Panc1 (cell line): Measurements from ENCODE around the gene UBE2U. TPM values are rescaled to one million over a fixed set of nuclear protein-coding genes. Genes with fewer than 3 reads are reported as not detected.

Experiments
- ATAC-seq: fragments of 200-7000 bp; cut with Tn5 transposase; 2 replicates; pipeline ENCODE4 v1.9.1; 2020; ENCODE audit warnings: mild to moderate bottlenecking, moderate library complexity
- BruUV-seq: library from RNA; stranded (reverse); fragments of 400-500 nt; replicated peaks from 2 replicates; lab custom pipeline; 2021; lab: Mats Ljungman, UMichigan
- CTCF ChIA-PET: fragments of 300-600 bp; sonication (Branson Sonifier 250); formaldehyde crosslinking; loops from one replicate; lab custom pipeline; 2022; ENCODE audit warnings: antibody characterized with exemption; lab: Charles Lee
- POLR2A ChIA-PET: fragments of 300-600 bp; sonication (Branson Sonifier 250); formaldehyde crosslinking; loops from one replicate; lab custom pipeline; 2022; ENCODE audit warnings: antibody characterized with exemption; lab: Charles Lee
- DNase-seq: peaks from one replicate; pipeline ENCODE4 v3.0.0-alpha.2; 2010; ENCODE audit warnings: low read depth, low spot score
- H3K27ac ChIP-seq: 2 replicates; pipeline ENCODE4 v1.5.1; 2011; ENCODE audit warnings: mild to moderate bottlenecking, low read length, inconsistent platforms
- H3K27me3 ChIP-seq: fragments of 200-500 bp; sonication (Bioruptor generic); 2 replicates; pipeline ENCODE4 v1.6.0; 2014; ENCODE audit warnings: low read length, inconsistent platforms; ENCODE audit not compliant: control insufficient read depth, insufficient read depth
- H3K36me3 ChIP-seq: fragments of 200-500 bp; sonication (Bioruptor generic); 2 replicates; pipeline ENCODE4 v1.5.1; 2014; ENCODE audit warnings: inconsistent platforms, mild to moderate bottlenecking, low read length, moderate library complexity; ENCODE audit not compliant: control insufficient read depth, insufficient read depth
- H3K4me1 ChIP-seq: 2 replicates; pipeline ENCODE4 v1.5.1; 2011; ENCODE audit warnings: inconsistent platforms, mild to moderate bottlenecking, low read length, moderate library complexity; ENCODE audit not compliant: control insufficient read depth, insufficient read depth
- H3K4me3 ChIP-seq, 2 experiments: 2 replicates each; pipeline ENCODE4 v1.5.1; 2011 to 2012; ENCODE audit warnings: low read depth in 2 of 2, low read length in 2 of 2, mild to moderate bottlenecking in 2 of 2, inconsistent platforms in 1 of 2, moderate library complexity in 1 of 2
- H3K9me3 ChIP-seq: fragments of 200-500 bp; sonication (Bioruptor generic); 2 replicates; pipeline ENCODE4 v1.5.1; 2014; ENCODE audit warnings: low read depth, mild to moderate bottlenecking, inconsistent platforms, low read length, moderate library complexity; ENCODE audit not compliant: control insufficient read depth, insufficient read depth
- POLR2AphosphoS5 ChIP-seq: IDR thresholded peaks from 2 replicates; pipeline ENCODE4 v1.6.1; 2012; ENCODE audit warnings: mild to moderate bottlenecking, low read depth, low read length, moderate library complexity
- SIN3A ChIP-seq: IDR thresholded peaks from 2 replicates; pipeline ENCODE4 v1.6.1; 2012; ENCODE audit warnings: low read depth, mild to moderate bottlenecking, low read length, moderate library complexity, borderline replicate concordance; ENCODE audit not compliant: insufficient read depth
- TCF7L2 ChIP-seq: IDR thresholded peaks from 2 replicates; pipeline ENCODE4 v1.6.1; 2011; ENCODE audit warnings: mild to moderate bottlenecking, low read depth, low read length, inconsistent platforms
- in situ Hi-C: cut with HindIII; loops from 2 replicates; pipeline ENCODE4 v1.10.0; 2016; ENCODE audit warnings: low sequenced_read_pairs, low pct_unique_long_range_greater_than_20kb
- intact Hi-C: fragments of 100-400 bp; cut with micrococcal nuclease; formaldehyde crosslinking; loops from one replicate; pipeline ENCODE4 v1.10.0; 2022; ENCODE audit not compliant: unreplicated experiment
- total RNA-seq: library from RNA; stranded (reverse); gene quantifications from one replicate; pipeline ENCODE4 v1.2.1, GENCODE V29; 2021; ENCODE audit not compliant: unreplicated experiment
- TF ChIP-seq, protein P1 (sequence below), 2 experiments: IDR thresholded peaks; 2 replicates each; pipeline ENCODE4 v1.6.1; 2011 to 2012; ENCODE audit warnings: low read depth in 2 of 2, control low read depth in 1 of 2, low read length in 1 of 2, mild to moderate bottlenecking in 1 of 2, moderate library complexity in 1 of 2; ENCODE audit not compliant: insufficient read depth in 1 of 2
- TF ChIP-seq, protein P2 (sequence below): fragments of 450-650 bp; IDR thresholded peaks from 2 replicates; pipeline ENCODE4 v1.5.1; 2017; ENCODE audit warnings: mild to moderate bottlenecking

The UBE2U gene
- total RNA-seq, 1 experiment from 2014 or later: not detected

DNA sequence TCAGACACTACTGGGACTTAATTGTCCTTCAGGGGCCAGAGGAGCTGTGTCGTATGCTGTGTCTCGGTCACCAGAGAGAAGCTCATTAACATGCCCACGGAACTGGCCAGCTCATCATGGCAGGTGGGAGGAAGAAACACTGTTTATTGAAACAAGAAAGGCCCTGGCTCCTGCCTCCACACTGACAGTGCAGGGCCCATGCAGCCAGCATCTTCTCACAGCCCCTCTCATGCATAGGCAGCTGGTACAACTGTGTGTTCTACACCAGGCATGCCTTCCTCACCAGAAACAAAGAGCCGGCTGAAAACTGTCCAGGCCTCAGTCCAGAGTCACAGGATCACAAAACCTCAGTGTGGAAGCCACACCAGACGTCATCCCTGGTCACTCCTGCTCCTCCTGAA, 106.0 kb downstream of the UBE2U start:
- POLR2A ChIA-PET: no interaction called here
- no peak for TF ChIP-seq TCF7L2
- no peak for TF ChIP-seq POLR2AphosphoS5
- Histone ChIP-seq H3K27ac (no peak overlapping the region), H3K36me3 (no peaks in the 10 kb centered on the region), H3K4me1 (no peaks in the 10 kb centered on the region), H3K27me3 (no peaks in the 10 kb centered on the region), H3K9me3 (no peaks in the 10 kb centered on the region), H3K4me3 (no peak overlapping the region)
- BruUV-seq: no TSS peak
- CTCF ChIA-PET: no interaction called here
- in situ Hi-C loops (no loop called here), intact Hi-C loops (no loop called here)
- ATAC-seq: no peak
- no peak for DNase-seq

DNA sequence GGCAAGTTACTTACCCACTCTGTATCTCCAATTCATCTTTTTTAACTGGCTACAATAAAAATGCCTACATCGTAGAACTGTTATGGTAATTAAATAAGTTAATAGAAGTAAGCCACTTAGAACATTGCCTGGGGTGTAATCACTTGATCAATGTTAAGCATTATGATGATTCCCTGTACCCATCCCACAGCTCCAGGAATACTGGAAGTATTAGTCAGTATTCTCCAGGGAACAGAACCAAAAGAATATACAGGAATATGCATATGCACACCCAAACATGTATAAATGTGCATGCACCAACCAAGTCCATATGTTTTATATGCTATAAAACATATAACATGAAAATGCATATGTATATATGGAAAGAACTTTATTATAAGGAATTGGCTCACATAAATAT, 107.3 kb downstream of the UBE2U start:
- POLR2A ChIA-PET: interaction anchor here (1.0 kb wide), 1 partner anchor 151 kb away, joined by 3 read pairs; no protein-coding TSS in a partner anchor
- CTCF ChIA-PET: no interaction called here
- in situ Hi-C loops: no loop called here

GRCh38 chr1:64312431-64312830, 109.0 kb downstream of the UBE2U start:
- ChIA-PET POLR2A (no interaction called here), CTCF (no interaction called here)
- in situ Hi-C loops (no loop called here), intact Hi-C loops (no loop called here)
- H3K4me3 ChIP-seq: no peak overlapping the region
- no peak for DNase-seq
- BruUV-seq: no TSS peak
- no peak for ATAC-seq
- H3K9me3 ChIP-seq: no peaks in the 10 kb centered on the region
- no peaks in the 10 kb centered on the region for H3K36me3 ChIP-seq
- TF ChIP-seq POLR2AphosphoS5: no peak
- TF ChIP-seq TCF7L2: no peak
- no peak for TF ChIP-seq SIN3A
- H3K27me3 ChIP-seq: no peaks in the 10 kb centered on the region
- H3K27ac ChIP-seq: no peak overlapping the region
- no peaks in the 10 kb centered on the region for H3K4me1 ChIP-seq

More for the DNA sequence above, 107.3 kb downstream of the UBE2U start:
- intact Hi-C loops: no loop called here
- no peaks in the 10 kb centered on the region for H3K9me3 ChIP-seq
- TF ChIP-seq, protein P1, sequence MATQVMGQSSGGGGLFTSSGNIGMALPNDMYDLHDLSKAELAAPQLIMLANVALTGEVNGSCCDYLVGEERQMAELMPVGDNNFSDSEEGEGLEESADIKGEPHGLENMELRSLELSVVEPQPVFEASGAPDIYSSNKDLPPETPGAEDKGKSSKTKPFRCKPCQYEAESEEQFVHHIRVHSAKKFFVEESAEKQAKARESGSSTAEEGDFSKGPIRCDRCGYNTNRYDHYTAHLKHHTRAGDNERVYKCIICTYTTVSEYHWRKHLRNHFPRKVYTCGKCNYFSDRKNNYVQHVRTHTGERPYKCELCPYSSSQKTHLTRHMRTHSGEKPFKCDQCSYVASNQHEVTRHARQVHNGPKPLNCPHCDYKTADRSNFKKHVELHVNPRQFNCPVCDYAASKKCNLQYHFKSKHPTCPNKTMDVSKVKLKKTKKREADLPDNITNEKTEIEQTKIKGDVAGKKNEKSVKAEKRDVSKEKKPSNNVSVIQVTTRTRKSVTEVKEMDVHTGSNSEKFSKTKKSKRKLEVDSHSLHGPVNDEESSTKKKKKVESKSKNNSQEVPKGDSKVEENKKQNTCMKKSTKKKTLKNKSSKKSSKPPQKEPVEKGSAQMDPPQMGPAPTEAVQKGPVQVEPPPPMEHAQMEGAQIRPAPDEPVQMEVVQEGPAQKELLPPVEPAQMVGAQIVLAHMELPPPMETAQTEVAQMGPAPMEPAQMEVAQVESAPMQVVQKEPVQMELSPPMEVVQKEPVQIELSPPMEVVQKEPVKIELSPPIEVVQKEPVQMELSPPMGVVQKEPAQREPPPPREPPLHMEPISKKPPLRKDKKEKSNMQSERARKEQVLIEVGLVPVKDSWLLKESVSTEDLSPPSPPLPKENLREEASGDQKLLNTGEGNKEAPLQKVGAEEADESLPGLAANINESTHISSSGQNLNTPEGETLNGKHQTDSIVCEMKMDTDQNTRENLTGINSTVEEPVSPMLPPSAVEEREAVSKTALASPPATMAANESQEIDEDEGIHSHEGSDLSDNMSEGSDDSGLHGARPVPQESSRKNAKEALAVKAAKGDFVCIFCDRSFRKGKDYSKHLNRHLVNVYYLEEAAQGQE (IDR thresholded peaks at IDR 0.05; ENCODE audit: insufficient read depth in 1 of 2, low read depth in 2 of 2, low read length in 1 of 2): no peak
- TF ChIP-seq POLR2AphosphoS5 (no peak), TCF7L2 (no peak), SIN3A (no peak)
- TF ChIP-seq, protein P2, sequence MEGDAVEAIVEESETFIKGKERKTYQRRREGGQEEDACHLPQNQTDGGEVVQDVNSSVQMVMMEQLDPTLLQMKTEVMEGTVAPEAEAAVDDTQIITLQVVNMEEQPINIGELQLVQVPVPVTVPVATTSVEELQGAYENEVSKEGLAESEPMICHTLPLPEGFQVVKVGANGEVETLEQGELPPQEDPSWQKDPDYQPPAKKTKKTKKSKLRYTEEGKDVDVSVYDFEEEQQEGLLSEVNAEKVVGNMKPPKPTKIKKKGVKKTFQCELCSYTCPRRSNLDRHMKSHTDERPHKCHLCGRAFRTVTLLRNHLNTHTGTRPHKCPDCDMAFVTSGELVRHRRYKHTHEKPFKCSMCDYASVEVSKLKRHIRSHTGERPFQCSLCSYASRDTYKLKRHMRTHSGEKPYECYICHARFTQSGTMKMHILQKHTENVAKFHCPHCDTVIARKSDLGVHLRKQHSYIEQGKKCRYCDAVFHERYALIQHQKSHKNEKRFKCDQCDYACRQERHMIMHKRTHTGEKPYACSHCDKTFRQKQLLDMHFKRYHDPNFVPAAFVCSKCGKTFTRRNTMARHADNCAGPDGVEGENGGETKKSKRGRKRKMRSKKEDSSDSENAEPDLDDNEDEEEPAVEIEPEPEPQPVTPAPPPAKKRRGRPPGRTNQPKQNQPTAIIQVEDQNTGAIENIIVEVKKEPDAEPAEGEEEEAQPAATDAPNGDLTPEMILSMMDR: no peak
- ATAC-seq: no peak
- no peak overlapping the region for H3K4me3 ChIP-seq
- H3K27me3 ChIP-seq: no peaks in the 10 kb centered on the region
- DNase-seq: no peak
- no TSS peak for BruUV-seq
- no peaks in the 10 kb centered on the region for H3K4me1 ChIP-seq
- H3K27ac ChIP-seq: no peak overlapping the region
- H3K36me3 ChIP-seq: no peaks in the 10 kb centered on the region
